Activated CD8-positive, alpha-beta memory T cell treated with anti-CD3 and anti-CD28 coated beads, Interleukin-2, amount 10 ng/mL, durations not matched to agents 7 days and 5 days (primary cell): ENCODE data around the gene LPIN1. TPM values are rescaled to one million over a fixed set of nuclear protein-coding genes. Genes with fewer than 3 reads are reported as not detected.
A peak's percentile ranks its signal among the peaks of the same experiment; 100 is the strongest.
"Not testable (repeated sequence)": the region's sequence is repeated elsewhere in the genome, so short reads cannot be mapped to it uniquely, and the experiment has no call there.

Experiments
- ATAC-seq: fragments of 150-1000 bp; cut with Tn5 transposase; one replicate; pipeline ENCODE4 v1.10.0; 2021; ENCODE audit warnings: moderate library complexity
- CTCF ChIA-PET: fragments of 350-600 bp; sonication (Branson Sonifier 250); formaldehyde crosslinking; loops from one replicate; lab custom pipeline; 2021; ENCODE audit warnings: antibody characterized with exemption; lab: Charles Lee
- DNase-seq: peaks from one replicate; pipeline ENCODE4 v3.0.0-alpha.2; 2020
- H3K27ac Mint-ChIP-seq: one replicate; pipeline ENCODE4 v1.8.0; 2021; ENCODE audit warnings: mild to moderate bottlenecking, mixed read lengths
- H3K27me3 Mint-ChIP-seq: one replicate; pipeline ENCODE4 v1.8.0; 2021; ENCODE audit warnings: mixed read lengths
- H3K36me3 Mint-ChIP-seq: one replicate; pipeline ENCODE4 v1.8.0; 2021; ENCODE audit warnings: mild to moderate bottlenecking, mixed read lengths
- H3K4me1 Mint-ChIP-seq: one replicate; pipeline ENCODE4 v1.8.0; 2021; ENCODE audit warnings: mixed read lengths
- H3K4me3 Mint-ChIP-seq: one replicate; pipeline ENCODE4 v1.8.0; 2021; ENCODE audit warnings: mild to moderate bottlenecking, moderate library complexity, mixed read lengths
- H3K9me3 Mint-ChIP-seq: one replicate; pipeline ENCODE4 v1.8.0; 2022; ENCODE audit warnings: low read depth, mixed read lengths
- total RNA-seq, 2 experiments: library from RNA; stranded (reverse); gene quantifications; one replicate each; pipeline ENCODE4 v1.2.3, GENCODE V29; 2021

The LPIN1 gene
- total RNA-seq, 2 experiments from 2014 or later = 57.1 to 76.4 TPM

- Mint-ChIP-seq H3K27ac (no peak overlapping the region), H3K27me3 (no peaks in the 10 kb centered on the region), H3K9me3 (no peaks in the 10 kb centered on the region), H3K4me3 (no peak overlapping the region), H3K36me3 (peaks cover 56% of the 10 kb centered on the region), H3K4me1 (no peaks in the 10 kb centered on the region)
- DNase-seq (peak; percentile 25), ATAC-seq (no peak)
- CTCF ChIA-PET = no interaction called here
These were observed 61.6 kb downstream of the LPIN1 start for GRCh38 chr2:11808016-11808400.

GRCh38 chr2:11809586-11810236 is 63.3 kb downstream of the LPIN1 start:
- CTCF ChIA-PET = no interaction called here
- Mint-ChIP-seq H3K36me3 (peaks cover 56% of the 10 kb centered on the region), H3K4me1 (no peaks in the 10 kb centered on the region), H3K27me3 (no peaks in the 10 kb centered on the region), H3K4me3 (no peak overlapping the region), H3K9me3 (no peaks in the 10 kb centered on the region), H3K27ac (no peak overlapping the region)
- ATAC-seq (no peak), DNase-seq (no peak)

- Mint-ChIP-seq H3K4me1 (no peaks in the 10 kb centered on the region), H3K27ac (no peak overlapping the region), H3K4me3 (no peak overlapping the region), H3K27me3 (no peaks in the 10 kb centered on the region), H3K9me3 (no peaks in the 10 kb centered on the region), H3K36me3 (peaks cover 56% of the 10 kb centered on the region)
- ATAC-seq = no peak
- CTCF ChIA-PET = no interaction called here
- peak; percentile 22 for DNase-seq
These were observed 64.0 kb downstream of the LPIN1 start for GRCh38 chr2:11810237-11810977.

GRCh38 chr2:11811036-11811654 is 64.7 kb downstream of the LPIN1 start:
- no peak overlapping the region for H3K4me3 Mint-ChIP-seq
- no peaks in the 10 kb centered on the region for H3K9me3 Mint-ChIP-seq
- no peaks in the 10 kb centered on the region for H3K27me3 Mint-ChIP-seq
- CTCF ChIA-PET = interaction anchor here (1.0 kb wide), 1 partner anchor 17 kb away, joined by 3 read pairs; no protein-coding TSS in a partner anchor
- no peaks in the 10 kb centered on the region for H3K4me1 Mint-ChIP-seq
- ATAC-seq (no peak), DNase-seq (no peak)
- no peak overlapping the region for H3K27ac Mint-ChIP-seq
- H3K36me3 Mint-ChIP-seq = peaks cover 58% of the 10 kb centered on the region

- ATAC-seq = no peak
- no peak overlapping the region for H3K27ac Mint-ChIP-seq
- no peaks in the 10 kb centered on the region for H3K4me1 Mint-ChIP-seq
- H3K27me3 Mint-ChIP-seq = no peaks in the 10 kb centered on the region
- H3K36me3 Mint-ChIP-seq = peaks cover 60% of the 10 kb centered on the region
- no peak overlapping the region for H3K4me3 Mint-ChIP-seq
- H3K9me3 Mint-ChIP-seq = no peaks in the 10 kb centered on the region
- DNase-seq = no peak
- CTCF ChIA-PET = interaction anchor here (1.0 kb wide), 1 partner anchor 16 kb away, joined by 3 read pairs; no protein-coding TSS in a partner anchor
These were observed 66.2 kb downstream of the LPIN1 start for GRCh38 chr2:11812466-11813248.

- H3K27ac Mint-ChIP-seq, H3K4me3 Mint-ChIP-seq, DNase-seq, H3K9me3 Mint-ChIP-seq, H3K27me3 Mint-ChIP-seq, CTCF ChIA-PET, ATAC-seq, H3K4me1 Mint-ChIP-seq: not testable (repeated sequence)
- peaks cover 56% of the 10 kb centered on the region for H3K36me3 Mint-ChIP-seq
These were observed 66.9 kb downstream of the LPIN1 start for GRCh38 chr2:11813345-11813744.

- Mint-ChIP-seq H3K4me3 (no peak overlapping the region), H3K36me3 (peaks cover 53% of the 10 kb centered on the region), H3K27me3 (no peaks in the 10 kb centered on the region), H3K4me1 (no peaks in the 10 kb centered on the region), H3K9me3 (no peaks in the 10 kb centered on the region), H3K27ac (no peak overlapping the region)
- ATAC-seq (no peak), DNase-seq (no peak)
- CTCF ChIA-PET = no interaction called here
These were observed 67.5 kb downstream of the LPIN1 start for GRCh38 chr2:11813951-11814350.

GRCh38 chr2:11814979-11815510 is 68.6 kb downstream of the LPIN1 start:
- H3K36me3 Mint-ChIP-seq = peaks cover 62% of the 10 kb centered on the region
- H3K4me3 Mint-ChIP-seq = no peak overlapping the region
- no peaks in the 10 kb centered on the region for H3K9me3 Mint-ChIP-seq
- H3K27me3 Mint-ChIP-seq = no peaks in the 10 kb centered on the region
- no peak overlapping the region for H3K27ac Mint-ChIP-seq
- ATAC-seq (no peak), DNase-seq (no peak)
- no peaks in the 10 kb centered on the region for H3K4me1 Mint-ChIP-seq
- CTCF ChIA-PET = no interaction called here

- CTCF ChIA-PET, ATAC-seq, DNase-seq, H3K4me3 Mint-ChIP-seq, H3K27ac Mint-ChIP-seq, H3K4me1 Mint-ChIP-seq, H3K9me3 Mint-ChIP-seq, H3K27me3 Mint-ChIP-seq: not testable (repeated sequence)
- peaks cover 72% of the 10 kb centered on the region for H3K36me3 Mint-ChIP-seq
These were observed 70.5 kb downstream of the LPIN1 start for GRCh38 chr2:11816935-11817334.

GRCh38 chr2:11819235-11819729 is 72.8 kb downstream of the LPIN1 start:
- CTCF ChIA-PET = interaction anchor here (2.1 kb wide), 1 partner anchor 35 kb away, joined by 6 read pairs; no protein-coding TSS in a partner anchor

GRCh38 chr2:11820650-11821049 is 74.2 kb downstream of the LPIN1 start:
- H3K36me3 Mint-ChIP-seq = peaks cover 77% of the 10 kb centered on the region
- no peak overlapping the region for H3K27ac Mint-ChIP-seq
- CTCF ChIA-PET = interaction anchor here (2.1 kb wide), 1 partner anchor 36 kb away, joined by 6 read pairs; no protein-coding TSS in a partner anchor
- H3K4me3 Mint-ChIP-seq = no peak overlapping the region
- H3K4me1 Mint-ChIP-seq = no peaks in the 10 kb centered on the region
- ATAC-seq (no peak), DNase-seq (no peak)
- H3K9me3 Mint-ChIP-seq = no peaks in the 10 kb centered on the region
- H3K27me3 Mint-ChIP-seq = no peaks in the 10 kb centered on the region

More at GRCh38 chr2:11819235-11819729, 72.8 kb downstream of the LPIN1 start:
- Mint-ChIP-seq H3K27ac (no peak overlapping the region), H3K4me3 (no peak overlapping the region), H3K4me1 (no peaks in the 10 kb centered on the region), H3K9me3 (no peaks in the 10 kb centered on the region), H3K36me3 (peaks cover 78% of the 10 kb centered on the region), H3K27me3 (no peaks in the 10 kb centered on the region)
- ATAC-seq (no peak), DNase-seq (no peak)

GRCh38 chr2:11821705-11822104 is 75.3 kb downstream of the LPIN1 start:
- DNase-seq (no peak), ATAC-seq (no peak)
- H3K27me3 Mint-ChIP-seq = no peaks in the 10 kb centered on the region
- H3K9me3 Mint-ChIP-seq = no peaks in the 10 kb centered on the region
- no peak overlapping the region for H3K4me3 Mint-ChIP-seq
- CTCF ChIA-PET = no interaction called here
- H3K4me1 Mint-ChIP-seq = peaks cover under 1% of the 10 kb centered on the region
- H3K27ac Mint-ChIP-seq = no peak overlapping the region
- peaks cover 72% of the 10 kb centered on the region for H3K36me3 Mint-ChIP-seq

GRCh38 chr2:11822359-11822745 is 75.9 kb downstream of the LPIN1 start:
- CTCF ChIA-PET, H3K9me3 Mint-ChIP-seq, DNase-seq, H3K4me3 Mint-ChIP-seq, H3K4me1 Mint-ChIP-seq, H3K27ac Mint-ChIP-seq, ATAC-seq, H3K27me3 Mint-ChIP-seq: not testable (repeated sequence)
- peaks cover 72% of the 10 kb centered on the region for H3K36me3 Mint-ChIP-seq
